Loucy (cell line): ENCODE results near the gene TMEM132D.

Experiments used
- EZH2phosphoT487 ChIP-seq: fragments of 200-600 bp; IDR thresholded peaks from 2 replicates; pipeline ENCODE4 v1.6.1; 2018; ENCODE audit warnings: antibody characterized with exemption, mild to moderate bottlenecking, moderate library complexity, borderline replicate concordance
- TF ChIP-seq, protein P1 (sequence below): fragments of 200-600 bp; sonication (generic); conservative IDR thresholded peaks from 2 replicates; pipeline ENCODE4 v1.5.1; 2014; ENCODE audit warnings: mild to moderate bottlenecking, antibody characterized with exemption, low read length

DNA sequence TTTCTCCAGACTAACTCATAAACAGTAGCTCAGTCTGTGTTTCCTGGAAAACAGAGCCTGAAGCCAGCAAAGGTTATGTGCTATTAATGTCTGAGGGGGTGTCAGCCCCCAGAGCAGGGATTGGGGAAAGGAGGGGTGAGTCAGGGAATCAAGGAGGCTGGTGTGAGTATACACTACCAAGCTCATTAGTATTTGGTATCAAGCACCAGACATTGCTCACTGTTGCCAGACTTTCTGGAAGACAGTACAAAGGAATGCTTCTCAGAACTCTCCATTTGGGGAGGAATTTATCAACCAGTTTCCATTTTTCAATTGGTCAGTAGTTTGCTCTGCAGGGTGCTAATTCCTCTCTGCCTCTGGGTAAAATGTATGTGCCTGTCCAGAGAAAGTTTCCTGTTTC is 607.2 kb downstream of the TMEM132D start:
- TF ChIP-seq, protein P1, sequence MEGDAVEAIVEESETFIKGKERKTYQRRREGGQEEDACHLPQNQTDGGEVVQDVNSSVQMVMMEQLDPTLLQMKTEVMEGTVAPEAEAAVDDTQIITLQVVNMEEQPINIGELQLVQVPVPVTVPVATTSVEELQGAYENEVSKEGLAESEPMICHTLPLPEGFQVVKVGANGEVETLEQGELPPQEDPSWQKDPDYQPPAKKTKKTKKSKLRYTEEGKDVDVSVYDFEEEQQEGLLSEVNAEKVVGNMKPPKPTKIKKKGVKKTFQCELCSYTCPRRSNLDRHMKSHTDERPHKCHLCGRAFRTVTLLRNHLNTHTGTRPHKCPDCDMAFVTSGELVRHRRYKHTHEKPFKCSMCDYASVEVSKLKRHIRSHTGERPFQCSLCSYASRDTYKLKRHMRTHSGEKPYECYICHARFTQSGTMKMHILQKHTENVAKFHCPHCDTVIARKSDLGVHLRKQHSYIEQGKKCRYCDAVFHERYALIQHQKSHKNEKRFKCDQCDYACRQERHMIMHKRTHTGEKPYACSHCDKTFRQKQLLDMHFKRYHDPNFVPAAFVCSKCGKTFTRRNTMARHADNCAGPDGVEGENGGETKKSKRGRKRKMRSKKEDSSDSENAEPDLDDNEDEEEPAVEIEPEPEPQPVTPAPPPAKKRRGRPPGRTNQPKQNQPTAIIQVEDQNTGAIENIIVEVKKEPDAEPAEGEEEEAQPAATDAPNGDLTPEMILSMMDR: no peak
- TF ChIP-seq EZH2phosphoT487: no peak
